ENCODE data around the gene FOXI1. TPM values are rescaled to one million over a fixed set of nuclear protein-coding genes. Genes with fewer than 3 reads are reported as not detected.

FOXI1 gene
- total RNA-seq, 2 experiments from 2014 or later: not detected

GRCh38 chr5:170155771-170156170 is 50.1 kb downstream of the FOXI1 start:
- Mint-ChIP-seq H3K27ac (no peak overlapping the region), H3K9me3 (no peaks in the 10 kb centered on the region), H3K4me1 (no peaks in the 10 kb centered on the region), H3K4me3 (no peak overlapping the region), H3K36me3 (no peaks in the 10 kb centered on the region), H3K27me3 (no peaks in the 10 kb centered on the region)
- ATAC-seq (ENCODE audit: low read depth): no peak
- DNase-seq: no peak
- POLR2A ChIA-PET: no interaction called here

GRCh38 chr5:170159101-170159698 is 53.5 kb downstream of the FOXI1 start:
- H3K4me3 Mint-ChIP-seq: no peak overlapping the region
- H3K9me3 Mint-ChIP-seq: no peaks in the 10 kb centered on the region
- ATAC-seq (ENCODE audit: low read depth) (no peak), DNase-seq (no peak)
- H3K4me1 Mint-ChIP-seq: no peaks in the 10 kb centered on the region
- H3K27ac Mint-ChIP-seq: no peak overlapping the region
- no peaks in the 10 kb centered on the region for H3K27me3 Mint-ChIP-seq
- POLR2A ChIA-PET: no interaction called here
- no peaks in the 10 kb centered on the region for H3K36me3 Mint-ChIP-seq

Other genes with a start within 250 kb of the FOXI1 start
- gene INSYN2B, start 125.4 kb upstream of the FOXI1 start, total RNA-seq: not detected
- gene C5orf58, start 127.1 kb downstream of the FOXI1 start, total RNA-seq: not detected
- 100 to 1,000 TPM; 444 to 452 TPM for gene LCP2, start 191.9 kb downstream of the FOXI1 start, total RNA-seq